Mesenchymal stem cell (in vitro differentiated cells and primary cell): ENCODE results near the gene MGME1. TPM values are rescaled to one million over a fixed set of nuclear protein-coding genes. Genes with fewer than 3 reads are reported as not detected.

ENCODE experiments used
- DNase-seq: peaks from one replicate; pipeline ENCODE4 v3.0.0-alpha.2; 2013
- H2AFZ ChIP-seq: one replicate; pipeline ENCODE4 v1.6.1; 2013; ENCODE audit warnings: low read depth, mild to moderate bottlenecking, control low read depth, inconsistent platforms, low read length, moderate library complexity
- H2AK5ac ChIP-seq: 2 replicates; pipeline ENCODE4 v1.6.1; 2013; ENCODE audit warnings: low read length, moderate library complexity, mild to moderate bottlenecking, inconsistent platforms; ENCODE audit not compliant: severe bottlenecking
- H2BK120ac ChIP-seq: one replicate; pipeline ENCODE4 v1.6.1; 2013; ENCODE audit warnings: low read depth, mild to moderate bottlenecking, inconsistent platforms, low read length, moderate library complexity
- H2BK12ac ChIP-seq, 2 experiments: one replicate each; pipeline ENCODE4 v1.6.1; 2013; ENCODE audit warnings: inconsistent platforms in 2 of 2, low read length in 2 of 2, mild to moderate bottlenecking in 2 of 2, moderate library complexity in 2 of 2, control low read depth in 1 of 2
- H2BK15ac ChIP-seq: one replicate; pipeline ENCODE4 v1.6.1; 2013; ENCODE audit warnings: mild to moderate bottlenecking, low read depth, inconsistent platforms; ENCODE audit not compliant: poor library complexity, severe bottlenecking
- H2BK5ac ChIP-seq: 2 replicates; pipeline ENCODE4 v1.6.1; 2013; ENCODE audit warnings: low read depth, mild to moderate bottlenecking, low read length, control low read depth, inconsistent platforms; ENCODE audit not compliant: poor library complexity, severe bottlenecking
- H3K14ac ChIP-seq, 2 experiments: one replicate each; pipeline ENCODE4 v1.6.1; 2013; ENCODE audit warnings: inconsistent platforms in 2 of 2, low read length in 2 of 2, control low read depth in 1 of 2, mild to moderate bottlenecking in 1 of 2, moderate library complexity in 1 of 2
- H3K18ac ChIP-seq, 2 experiments: one replicate each; pipeline ENCODE4 v1.6.1; 2013; ENCODE audit warnings: inconsistent platforms in 2 of 2, low read length in 2 of 2, control low read depth in 1 of 2, low read depth in 1 of 2, mild to moderate bottlenecking in 1 of 2
- H3K23ac ChIP-seq, 2 experiments: one replicate each; pipeline ENCODE4 v1.6.1; 2013; ENCODE audit warnings: inconsistent platforms in 2 of 2, low read length in 2 of 2, mild to moderate bottlenecking in 2 of 2, moderate library complexity in 2 of 2, control low read depth in 1 of 2
- H3K27ac ChIP-seq: 2 replicates; pipeline ENCODE4 v1.5.1; 2013; ENCODE audit warnings: mild to moderate bottlenecking, moderate library complexity, low read length, control low read depth, inconsistent platforms; ENCODE audit not compliant: poor library complexity, severe bottlenecking
- H3K27me3 ChIP-seq, 2 experiments: 2 replicates each; pipeline versions ENCODE4 v1.6.1 to v1.7.0; 2013; ENCODE audit warnings: low read length in 2 of 2, mild to moderate bottlenecking in 2 of 2, moderate library complexity in 2 of 2, control low read depth in 1 of 2, inconsistent platforms in 1 of 2; ENCODE audit not compliant: control insufficient read depth in 1 of 2, insufficient read depth in 1 of 2
- H3K36me3 ChIP-seq, 2 experiments: 2 replicates each; pipeline versions ENCODE4 v1.6.1 to v1.7.0; 2013; ENCODE audit warnings: low read length in 2 of 2, control low read depth in 1 of 2, inconsistent platforms in 1 of 2, low read depth in 1 of 2, mild to moderate bottlenecking in 1 of 2; ENCODE audit not compliant: insufficient read depth in 2 of 2, control insufficient read depth in 1 of 2
- H3K4ac ChIP-seq, 2 experiments: one replicate each; pipeline ENCODE4 v1.6.1; 2013; ENCODE audit warnings: inconsistent platforms in 2 of 2, low read length in 2 of 2, mild to moderate bottlenecking in 2 of 2, moderate library complexity in 2 of 2, control low read depth in 1 of 2, low read depth in 1 of 2
- H3K4me1 ChIP-seq: 2 replicates; pipeline ENCODE4 v1.6.1; 2013; ENCODE audit warnings: low read depth, low read length, control low read depth; ENCODE audit not compliant: control insufficient read depth, insufficient read depth
- H3K4me2 ChIP-seq: 2 replicates; pipeline ENCODE4 v1.6.1; 2013; ENCODE audit warnings: low read length, mild to moderate bottlenecking, inconsistent platforms; ENCODE audit not compliant: poor library complexity, severe bottlenecking
- H3K4me3 ChIP-seq, 2 experiments: 2 replicates each; pipeline versions ENCODE4 v1.5.1 to v1.7.0; 2013; ENCODE audit warnings: low read length in 2 of 2, mild to moderate bottlenecking in 2 of 2, control low read depth in 1 of 2, low read depth in 1 of 2; ENCODE audit not compliant: insufficient read depth in 1 of 2
- H3K79me1 ChIP-seq: replicated peaks from 2 replicates; pipeline ENCODE4 v1.6.1; 2013; ENCODE audit warnings: mild to moderate bottlenecking, control low read depth, low read length, inconsistent platforms; ENCODE audit not compliant: poor library complexity, severe bottlenecking
- H3K9ac ChIP-seq: 2 replicates; pipeline ENCODE4 v1.7.0; 2013; ENCODE audit warnings: mild to moderate bottlenecking, low read length, moderate library complexity
- H3K9me3 ChIP-seq: 2 replicates; pipeline ENCODE4 v1.7.0; 2013; ENCODE audit warnings: mild to moderate bottlenecking, low read length; ENCODE audit not compliant: control insufficient read depth
- H4K8ac ChIP-seq: one replicate; pipeline ENCODE4 v1.6.1; 2013; ENCODE audit warnings: inconsistent platforms, mild to moderate bottlenecking, low read length, moderate library complexity
- H4K91ac ChIP-seq: one replicate; pipeline ENCODE4 v1.6.1; 2013; ENCODE audit warnings: mild to moderate bottlenecking, low read length, inconsistent platforms
- WGBS: methylation state at CpG from one replicate; pipeline ENCODE4 v1.1.7; 2013; ENCODE audit warnings: mixed read lengths; 5-methylcytosine and 5-hydroxymethylcytosine counted together
- polyA plus RNA-seq, 2 experiments: library from polyadenylated mRNA; stranded (reverse); fragments of 200-250 nt; gene quantifications; one replicate each; pipeline ENCODE4 v1.2.3, GENCODE V29; 2013

MGME1 gene
- polyA plus RNA-seq (2013, experiment 1 of 2): 14.6 TPM
- polyA plus RNA-seq (2013, experiment 2 of 2): 13.8 TPM

GRCh38 chr20:17968366-17969277 is at the start of gene MGME1, which contains the start of gene SNX5:
Gene MGME1, plus strand, starts transcription at chr20:17969018. Its CDS starts 842 bp downstream, at chr20:17969860.
Gene SNX5, minus strand, starts transcription at chr20:17968794. Its CDS starts 369 bp downstream, at chr20:17968425.
- Histone ChIP-seq H2AK5ac (peak within 1 kb of the TSS; percentile 59), H2BK5ac (peak within 1 kb of the TSS; percentile 97), H4K91ac (peak within 1 kb of the TSS; percentile 100), H3K23ac (peak within 1 kb of the TSS in 1 of 2 experiments; percentile 97), H3K4me3 (peak within 1 kb of the TSS; percentile 71 to 98), H3K9ac (peak within 1 kb of the TSS; percentile 99), H2BK120ac (peak within 1 kb of the TSS; percentile 98), H2AFZ (peak within 1 kb of the TSS; percentile 54), H2BK15ac (peak within 1 kb of the TSS; percentile 93), H3K9me3 (no peaks in the 10 kb centered on the region), H2BK12ac (peak within 1 kb of the TSS in 1 of 2 experiments; percentile 78), H3K27ac (peak within 1 kb of the TSS; percentile 100), H3K4ac (peak within 1 kb of the TSS; percentile 94 to 99), H3K79me1 (peaks cover 2% of the 10 kb centered on the region), H4K8ac (peak within 1 kb of the TSS; percentile 100), H3K14ac (peak within 1 kb of the TSS; percentile 5 to 94), H3K36me3 (peaks cover 0 to 3% of the 10 kb centered on the region in 2 experiments), H3K27me3 (no peaks in the 10 kb centered on the region), H3K4me1 (peaks cover 7% of the 10 kb centered on the region), H3K18ac (peak within 1 kb of the TSS; percentile 93 to 100), H3K4me2 (peak within 1 kb of the TSS; percentile 97)
- under 1% methylated on average over 88 of the region's 96 CpGs for WGBS
- peak; percentile 100 for DNase-seq

DNA sequence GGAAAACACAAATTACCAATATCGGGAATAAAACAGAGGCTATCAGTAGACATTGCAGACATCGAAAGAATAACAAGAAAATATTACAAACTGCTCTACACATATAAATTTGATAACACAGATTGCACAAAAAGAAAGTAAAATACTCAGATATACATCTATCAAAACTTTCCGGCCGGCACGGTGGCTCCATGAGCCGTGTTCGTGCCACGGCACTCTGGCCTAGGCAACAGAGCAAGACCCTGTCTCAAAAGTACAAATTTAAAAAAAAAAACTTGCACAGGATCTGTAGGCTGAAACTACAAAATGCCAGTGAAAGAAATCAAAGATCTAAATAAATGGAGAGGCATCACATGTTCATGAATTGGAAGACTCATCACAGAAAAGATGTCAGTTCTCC is 49.7 kb upstream of the MGME1 start:
- no peak overlapping the region for H3K18ac ChIP-seq
- no peak overlapping the region for H3K4me3 ChIP-seq
- whole genome bisulfite sequencing: 96% methylated on average over 8 of the region's 8 CpGs

GRCh38 chr20:17921774-17922173 is 47.0 kb upstream of the MGME1 start:
- H3K23ac ChIP-seq: no peak overlapping the region
- H3K27me3 ChIP-seq: no peaks in the 10 kb centered on the region
- no peak overlapping the region for H3K18ac ChIP-seq
- no peak overlapping the region for H3K9ac ChIP-seq
- no peak overlapping the region for H3K27ac ChIP-seq
- H3K79me1 ChIP-seq: no peaks in the 10 kb centered on the region
- WGBS: 42% methylated on average over 1 of the region's 1 CpG
- no peaks in the 10 kb centered on the region for H3K4me1 ChIP-seq
- H2BK5ac ChIP-seq: no peak overlapping the region
- H3K14ac ChIP-seq: no peak overlapping the region
- no peak overlapping the region for H4K8ac ChIP-seq
- H2AK5ac ChIP-seq: no peak overlapping the region
- no peaks in the 10 kb centered on the region for H3K36me3 ChIP-seq
- no peak overlapping the region for H3K4ac ChIP-seq
- no peak overlapping the region for H2AFZ ChIP-seq
- H3K9me3 ChIP-seq: no peaks in the 10 kb centered on the region
- DNase-seq: no peak
- H2BK120ac ChIP-seq: no peak overlapping the region
- no peak overlapping the region for H2BK12ac ChIP-seq
- no peak overlapping the region for H3K4me2 ChIP-seq
- no peak overlapping the region for H3K4me3 ChIP-seq
- H2BK15ac ChIP-seq: no peak overlapping the region
- H4K91ac ChIP-seq: no peak overlapping the region

More for the DNA sequence above, 49.7 kb upstream of the MGME1 start:
- Histone ChIP-seq H3K36me3 (no peaks in the 10 kb centered on the region), H3K23ac (no peak overlapping the region), H3K4ac (no peak overlapping the region), H4K91ac (no peak overlapping the region), H4K8ac (no peak overlapping the region), H2BK12ac (no peak overlapping the region), H3K79me1 (no peaks in the 10 kb centered on the region), H2BK15ac (no peak overlapping the region), H2AK5ac (no peak overlapping the region), H3K4me1 (no peaks in the 10 kb centered on the region), H2BK5ac (no peak overlapping the region), H2BK120ac (no peak overlapping the region), H3K4me2 (no peak overlapping the region), H3K27me3 (no peaks in the 10 kb centered on the region), H3K27ac (no peak overlapping the region), H3K9ac (no peak overlapping the region), H2AFZ (no peak overlapping the region), H3K14ac (no peak overlapping the region), H3K9me3 (no peaks in the 10 kb centered on the region)
- DNase-seq: no peak
